Activated naive CD8-positive, alpha-beta T cell treated with anti-CD3 and anti-CD28 coated beads, Interleukin-2, amount 10 ng/mL, durations not matched to agents 7 days and 5 days (primary cell): ENCODE results near the gene GJC2. TPM values are rescaled to one million over a fixed set of nuclear protein-coding genes. Genes with fewer than 3 reads are reported as not detected.
"Not testable (repeated sequence)": the region's sequence is repeated elsewhere in the genome, so short reads cannot be mapped to it uniquely, and the experiment has no call there.

Experiments
- ATAC-seq: fragments of 150-1000 bp; cut with Tn5 transposase; one replicate; pipeline ENCODE4 v1.10.0; 2021; ENCODE audit warnings: low read depth, moderate library complexity
- POLR2A ChIA-PET: fragments of 350-600 bp; sonication (Branson Sonifier 250); formaldehyde crosslinking; loops from one replicate; lab custom pipeline; 2021; ENCODE audit warnings: antibody characterized with exemption; lab: Charles Lee
- DNase-seq: peaks from one replicate; pipeline ENCODE4 v3.0.0; 2021
- H3K27ac Mint-ChIP-seq: one replicate; pipeline ENCODE4 v1.8.0; 2022; ENCODE audit warnings: mild to moderate bottlenecking, mixed read lengths
- H3K27me3 Mint-ChIP-seq: one replicate; pipeline ENCODE4 v1.8.0; 2022; ENCODE audit warnings: mild to moderate bottlenecking, moderate library complexity, mixed read lengths
- H3K36me3 Mint-ChIP-seq: one replicate; pipeline ENCODE4 v1.8.0; 2021; ENCODE audit warnings: mild to moderate bottlenecking, mixed read lengths
- H3K4me1 Mint-ChIP-seq: one replicate; pipeline ENCODE4 v1.8.0; 2021; ENCODE audit warnings: mixed read lengths
- H3K4me3 Mint-ChIP-seq: one replicate; pipeline ENCODE4 v1.8.0; 2022; ENCODE audit warnings: mild to moderate bottlenecking, moderate library complexity, mixed read lengths
- H3K9me3 Mint-ChIP-seq: one replicate; pipeline ENCODE4 v1.8.0; 2021; ENCODE audit warnings: mixed read lengths
- total RNA-seq, 2 experiments: library from RNA; stranded (reverse); gene quantifications; one replicate each; pipeline ENCODE4 v1.2.3, GENCODE V29; 2021

Gene GJC2
- total RNA-seq, 2 experiments from 2014 or later = 6.2 to 7.7 TPM

DNA sequence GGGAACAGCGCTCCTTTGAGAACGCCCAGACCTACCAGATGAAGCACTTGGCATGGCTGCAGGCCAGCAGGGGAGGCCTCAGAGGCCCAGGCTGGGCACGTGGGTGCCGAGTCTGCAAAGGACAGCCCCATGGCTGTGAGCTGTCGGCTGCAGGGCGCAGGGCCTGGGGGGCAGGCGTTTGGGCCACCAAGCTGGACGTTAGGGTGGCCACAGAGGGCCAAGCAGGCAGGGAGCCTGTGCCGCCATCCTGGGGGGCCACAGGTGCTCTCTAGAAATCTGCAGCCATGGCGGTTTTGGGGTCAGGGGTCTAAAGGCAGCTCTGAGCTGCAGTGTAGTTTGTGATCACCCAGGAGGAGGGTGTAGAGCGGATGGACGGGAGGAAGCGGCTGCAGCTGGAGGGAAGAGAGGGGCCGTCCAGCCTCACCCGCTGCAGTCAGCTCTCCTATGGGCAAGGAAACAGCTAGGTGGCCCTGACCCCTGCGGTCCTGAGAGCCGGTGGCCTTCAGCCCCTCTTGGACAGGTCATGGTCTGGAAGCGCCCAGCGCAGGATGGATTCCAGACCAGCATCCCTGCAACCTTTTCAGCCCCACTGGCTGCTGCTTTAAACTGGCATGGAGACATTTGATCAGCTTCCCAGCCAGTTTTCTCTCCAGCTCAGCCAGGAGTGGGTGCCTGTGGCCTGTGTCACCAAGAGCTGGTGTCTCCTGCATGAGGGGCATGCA is 26.9 kb downstream of the GJC2 start:
- peaks cover 2% of the 10 kb centered on the region for H3K4me1 Mint-ChIP-seq
- H3K4me3 Mint-ChIP-seq = no peak overlapping the region
- ATAC-seq (no peak), DNase-seq (no peak)
- H3K27ac Mint-ChIP-seq = no peak overlapping the region
- H3K36me3 Mint-ChIP-seq = no peaks in the 10 kb centered on the region
- POLR2A ChIA-PET = no interaction called here
- H3K27me3 Mint-ChIP-seq = no peaks in the 10 kb centered on the region
- H3K9me3 Mint-ChIP-seq = no peaks in the 10 kb centered on the region

- Mint-ChIP-seq H3K27ac (no peak overlapping the region), H3K9me3 (no peaks in the 10 kb centered on the region), H3K4me3 (no peak overlapping the region), H3K36me3 (no peaks in the 10 kb centered on the region), H3K27me3 (no peaks in the 10 kb centered on the region), H3K4me1 (peaks cover 2% of the 10 kb centered on the region)
- DNase-seq (no peak), ATAC-seq (no peak)
- POLR2A ChIA-PET = interaction anchor here (0.7 kb wide), 1 partner anchor 67 kb away, joined by 5 read pairs; no protein-coding TSS in a partner anchor
Observed at GRCh38 chr1:228177183-228177475, 27.4 kb downstream of the GJC2 start.

DNA sequence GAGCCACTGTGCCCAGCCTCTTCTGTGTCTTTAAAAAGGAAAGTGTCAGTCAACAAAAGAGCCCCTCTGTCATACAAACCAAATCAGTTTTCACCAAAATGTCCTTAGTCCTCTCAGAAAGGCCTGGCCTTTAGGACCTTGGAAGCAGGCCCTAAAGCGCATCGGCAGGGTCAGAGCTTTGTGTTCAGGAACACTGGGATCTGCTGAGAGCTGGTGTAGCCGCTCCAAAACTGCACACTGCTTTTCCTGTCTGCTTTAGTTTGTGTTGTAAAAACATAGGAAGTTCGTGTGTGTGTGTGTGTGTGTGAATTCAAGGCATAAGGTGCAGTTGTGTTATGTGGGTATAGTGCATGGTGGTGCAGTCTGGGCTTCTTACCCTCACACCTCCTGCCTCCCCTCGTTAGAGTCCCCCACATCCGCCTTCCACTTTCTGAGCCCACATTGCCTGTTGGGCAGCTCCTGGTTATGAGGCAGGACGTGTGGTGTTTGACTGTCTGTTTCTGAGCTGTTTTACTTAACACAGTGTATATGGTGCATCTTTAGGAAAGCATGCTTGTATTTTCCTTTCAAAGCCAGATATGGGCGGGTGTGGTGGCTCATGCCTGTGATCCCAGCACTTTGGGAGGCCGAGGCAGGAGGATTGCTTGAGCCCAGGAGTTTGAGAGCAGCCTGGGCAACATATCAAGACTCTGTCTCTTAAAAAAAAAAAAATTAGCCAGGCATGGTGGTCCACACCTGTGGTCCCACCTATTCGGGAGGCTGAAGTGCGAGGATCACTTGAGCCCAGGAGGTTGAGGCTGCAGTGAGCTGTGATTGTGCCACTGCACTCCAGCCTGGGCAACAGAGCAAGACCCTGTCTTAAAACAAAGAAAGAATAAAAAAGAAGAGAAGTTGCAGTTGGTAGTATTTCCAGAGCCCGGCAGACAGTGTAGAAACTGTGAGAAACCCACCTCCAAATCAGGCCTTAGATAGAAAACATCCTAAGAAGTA is 28.3 kb downstream of the GJC2 start:
- DNase-seq = no peak
- Mint-ChIP-seq H3K4me3 (no peak overlapping the region), H3K36me3 (no peaks in the 10 kb centered on the region), H3K4me1 (peaks cover 2% of the 10 kb centered on the region), H3K27ac (no peak overlapping the region), H3K27me3 (no peaks in the 10 kb centered on the region), H3K9me3 (no peaks in the 10 kb centered on the region)
- no peak for ATAC-seq
- POLR2A ChIA-PET = interaction anchor here (0.7 kb wide), 1 partner anchor 66 kb away, joined by 5 read pairs; no protein-coding TSS in a partner anchor

DNA sequence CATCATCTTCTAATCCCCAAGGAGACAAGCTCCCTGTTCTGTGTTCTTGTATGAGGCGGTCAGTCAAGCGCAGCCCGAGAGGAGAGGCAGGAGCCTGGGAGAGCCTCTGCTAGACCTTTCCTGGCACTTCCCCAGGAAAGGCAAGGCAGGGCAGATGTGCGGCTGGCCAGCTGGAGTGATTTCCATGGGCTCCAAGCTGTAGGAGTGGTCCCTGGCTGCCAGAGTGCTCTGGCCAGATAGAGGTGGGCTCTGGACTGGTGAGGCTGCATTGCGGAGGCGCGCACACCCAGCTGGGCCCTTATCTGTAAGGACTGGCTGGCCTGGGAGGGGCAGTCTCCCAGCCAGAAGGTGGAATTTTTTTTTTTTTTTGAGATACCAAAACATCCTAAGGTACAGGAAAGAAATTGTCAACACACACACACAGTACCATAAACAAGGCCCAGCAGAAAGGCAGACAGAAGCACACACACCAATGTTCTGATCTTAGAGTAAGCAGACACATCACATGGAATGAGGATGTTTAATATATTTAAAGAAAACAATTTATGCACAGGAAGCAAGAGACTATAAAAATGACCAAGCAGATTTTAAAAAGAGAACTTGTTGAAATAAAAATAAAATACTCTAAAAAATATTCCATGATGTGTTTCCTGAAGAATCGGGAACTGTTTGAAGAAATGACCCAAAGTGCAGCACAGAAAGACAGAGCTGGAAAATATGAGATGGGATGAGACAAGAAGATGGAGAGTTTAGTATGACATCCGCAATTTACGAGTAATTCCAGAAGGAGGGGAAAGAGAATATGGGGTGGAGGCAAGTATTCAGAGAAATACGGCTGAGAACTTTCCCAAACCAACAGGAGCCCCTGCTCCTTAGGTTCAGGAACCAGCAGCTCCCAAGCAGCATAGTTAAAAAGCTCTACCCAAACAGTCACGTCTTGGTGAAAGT is 29.3 kb downstream of the GJC2 start:
- POLR2A ChIA-PET = no interaction called here
- peaks cover 2% of the 10 kb centered on the region for H3K4me1 Mint-ChIP-seq
- H3K27ac Mint-ChIP-seq = no peak overlapping the region
- no peak overlapping the region for H3K4me3 Mint-ChIP-seq
- H3K27me3 Mint-ChIP-seq = no peaks in the 10 kb centered on the region
- no peaks in the 10 kb centered on the region for H3K36me3 Mint-ChIP-seq
- no peaks in the 10 kb centered on the region for H3K9me3 Mint-ChIP-seq
- ATAC-seq = no peak
- DNase-seq = no peak

- POLR2A ChIA-PET = interaction anchor here (1.2 kb wide), 1 partner anchor 9 kb away, joined by 4 read pairs; no protein-coding TSS in a partner anchor
- H3K27ac Mint-ChIP-seq = no peak overlapping the region
- H3K27me3 Mint-ChIP-seq = no peaks in the 10 kb centered on the region
- H3K36me3 Mint-ChIP-seq = no peaks in the 10 kb centered on the region
- no peak overlapping the region for H3K4me3 Mint-ChIP-seq
- no peak for ATAC-seq
- peaks cover 3% of the 10 kb centered on the region for H3K4me1 Mint-ChIP-seq
- no peak for DNase-seq
- no peaks in the 10 kb centered on the region for H3K9me3 Mint-ChIP-seq
Observed at GRCh38 chr1:228180271-228180958, 30.7 kb downstream of the GJC2 start.

DNA sequence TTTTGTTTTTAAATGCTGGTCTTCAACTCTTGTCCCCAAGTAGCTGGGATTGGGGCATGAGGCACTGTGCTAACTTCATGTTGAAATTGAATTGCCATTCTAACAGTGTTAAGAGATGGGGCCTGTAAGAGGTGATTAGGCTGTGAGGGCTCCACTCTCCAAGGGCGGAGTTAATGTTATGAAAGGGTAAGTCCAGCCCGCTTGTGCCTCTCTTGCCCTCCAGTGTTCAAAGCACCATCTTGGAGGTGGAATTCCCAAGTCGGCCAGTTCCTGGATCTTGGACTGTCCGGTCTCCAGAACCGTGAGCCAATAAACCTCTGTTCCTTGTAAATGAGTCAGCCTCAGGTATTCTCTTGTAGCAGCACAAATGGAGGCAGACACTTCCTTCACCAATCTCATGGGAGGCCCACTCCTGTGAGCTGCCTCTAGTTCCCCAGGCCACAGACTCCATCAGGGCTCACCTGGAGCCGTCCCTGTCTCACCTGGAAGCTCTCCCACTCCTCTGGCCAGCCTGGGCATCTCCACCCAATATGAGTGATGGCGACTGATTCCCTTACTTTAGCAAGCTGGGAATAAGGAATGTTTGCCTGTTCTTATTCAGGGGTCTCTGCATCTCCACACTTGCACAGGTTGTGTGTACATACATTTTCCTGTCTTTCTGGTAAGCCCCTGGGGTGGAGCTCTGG is 31.4 kb downstream of the GJC2 start:
- ATAC-seq (no peak), DNase-seq (no peak)
- no peaks in the 10 kb centered on the region for H3K27me3 Mint-ChIP-seq
- no peak overlapping the region for H3K4me3 Mint-ChIP-seq
- no peaks in the 10 kb centered on the region for H3K36me3 Mint-ChIP-seq
- H3K9me3 Mint-ChIP-seq = no peaks in the 10 kb centered on the region
- peaks cover 7% of the 10 kb centered on the region for H3K4me1 Mint-ChIP-seq
- POLR2A ChIA-PET = interaction anchor here (1.2 kb wide), 1 partner anchor 10 kb away, joined by 4 read pairs; no protein-coding TSS in a partner anchor
- H3K27ac Mint-ChIP-seq = no peak overlapping the region

DNA sequence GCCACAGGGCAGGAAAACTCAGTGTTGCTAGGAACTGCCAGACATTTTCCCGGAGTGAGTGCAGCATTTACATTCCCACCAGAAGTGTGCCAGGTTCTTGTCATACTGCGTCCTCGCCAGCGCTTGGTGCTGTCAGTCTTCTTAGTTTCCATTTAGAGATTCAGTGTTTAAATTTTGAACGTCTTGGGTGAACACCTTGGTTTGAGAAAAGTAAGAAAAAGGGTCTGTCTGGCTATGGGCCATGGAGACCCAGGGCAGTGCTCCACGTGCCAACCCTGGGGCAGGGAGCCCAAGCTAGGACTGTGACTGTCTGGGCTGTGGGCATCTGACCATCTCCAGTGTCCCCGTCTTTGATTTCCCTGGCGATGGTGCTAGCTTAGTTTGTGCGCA is 31.9 kb downstream of the GJC2 start:
- Mint-ChIP-seq H3K4me1 (peaks cover 7% of the 10 kb centered on the region), H3K27ac (no peak overlapping the region), H3K4me3 (no peak overlapping the region), H3K27me3 (no peaks in the 10 kb centered on the region), H3K9me3 (no peaks in the 10 kb centered on the region), H3K36me3 (no peaks in the 10 kb centered on the region)
- no peak for ATAC-seq
- no peak for DNase-seq
- POLR2A ChIA-PET = no interaction called here

- POLR2A ChIA-PET = no interaction called here
- DNase-seq (no peak), ATAC-seq (no peak)
- Mint-ChIP-seq H3K36me3 (no peaks in the 10 kb centered on the region), H3K9me3 (no peaks in the 10 kb centered on the region), H3K27ac (no peak overlapping the region), H3K27me3 (no peaks in the 10 kb centered on the region), H3K4me3 (no peak overlapping the region), H3K4me1 (peaks cover 7% of the 10 kb centered on the region)
Observed at GRCh38 chr1:228182296-228183030, 32.7 kb downstream of the GJC2 start.

DNA sequence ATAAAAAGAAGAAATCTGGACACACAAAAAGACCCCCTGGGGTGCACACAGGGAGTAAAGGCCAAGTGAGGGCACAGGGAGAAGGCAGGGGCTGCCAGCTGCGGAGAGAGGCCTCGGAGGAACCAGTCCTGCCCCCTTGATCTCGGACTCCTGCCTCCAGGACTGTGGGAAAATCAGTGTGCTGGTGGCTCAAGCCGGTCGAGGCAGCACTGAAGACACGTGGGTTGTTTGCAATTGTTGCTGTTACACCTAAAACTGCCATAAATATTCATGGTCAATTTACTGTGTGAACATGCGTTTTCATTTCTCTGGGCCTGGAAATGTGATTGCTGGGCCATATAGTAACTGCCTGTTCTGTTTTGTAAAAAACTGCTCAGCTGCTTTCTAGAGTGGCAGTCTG is 34.4 kb downstream of the GJC2 start:
- H3K4me1 Mint-ChIP-seq = peaks cover 11% of the 10 kb centered on the region
- POLR2A ChIA-PET = no interaction called here
- no peak for ATAC-seq
- no peak for DNase-seq
- no peaks in the 10 kb centered on the region for H3K36me3 Mint-ChIP-seq
- no peaks in the 10 kb centered on the region for H3K27me3 Mint-ChIP-seq
- H3K4me3 Mint-ChIP-seq = no peak overlapping the region
- H3K27ac Mint-ChIP-seq = no peak overlapping the region
- H3K9me3 Mint-ChIP-seq = peaks cover 2% of the 10 kb centered on the region

DNA sequence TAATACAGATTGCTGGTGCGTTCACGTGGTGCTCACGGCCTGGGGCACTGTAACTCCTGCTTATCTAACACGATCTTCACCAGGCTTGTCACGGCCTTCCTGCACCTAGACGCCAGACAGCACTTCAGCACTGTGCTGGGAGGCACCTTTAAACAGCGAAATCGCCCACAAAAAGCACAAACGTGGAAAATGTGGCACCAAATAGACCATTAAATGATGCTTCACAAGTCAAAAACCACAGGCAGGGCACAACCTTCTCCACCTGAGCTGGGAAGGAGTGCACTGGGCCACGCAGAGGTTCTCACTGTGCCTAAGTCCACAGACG is 35.9 kb downstream of the GJC2 start:
- Mint-ChIP-seq H3K9me3 (peaks cover 2% of the 10 kb centered on the region), H3K27me3 (no peaks in the 10 kb centered on the region), H3K36me3 (no peaks in the 10 kb centered on the region), H3K4me1 (peaks cover 13% of the 10 kb centered on the region), H3K27ac (no peak overlapping the region), H3K4me3 (no peak overlapping the region)
- POLR2A ChIA-PET = no interaction called here
- ATAC-seq (peak; percentile 74), DNase-seq (no peak)

- peaks cover 13% of the 10 kb centered on the region for H3K4me1 Mint-ChIP-seq
- not testable (repeated sequence) for ATAC-seq, H3K27me3 Mint-ChIP-seq, H3K4me3 Mint-ChIP-seq, DNase-seq, H3K9me3 Mint-ChIP-seq, H3K27ac Mint-ChIP-seq, H3K36me3 Mint-ChIP-seq
- POLR2A ChIA-PET = interaction anchor here (0.5 kb wide), 1 partner anchor 50 kb away, joined by 3 read pairs; no protein-coding TSS in a partner anchor
Observed at GRCh38 chr1:228188249-228188648, 38.5 kb downstream of the GJC2 start.

DNA sequence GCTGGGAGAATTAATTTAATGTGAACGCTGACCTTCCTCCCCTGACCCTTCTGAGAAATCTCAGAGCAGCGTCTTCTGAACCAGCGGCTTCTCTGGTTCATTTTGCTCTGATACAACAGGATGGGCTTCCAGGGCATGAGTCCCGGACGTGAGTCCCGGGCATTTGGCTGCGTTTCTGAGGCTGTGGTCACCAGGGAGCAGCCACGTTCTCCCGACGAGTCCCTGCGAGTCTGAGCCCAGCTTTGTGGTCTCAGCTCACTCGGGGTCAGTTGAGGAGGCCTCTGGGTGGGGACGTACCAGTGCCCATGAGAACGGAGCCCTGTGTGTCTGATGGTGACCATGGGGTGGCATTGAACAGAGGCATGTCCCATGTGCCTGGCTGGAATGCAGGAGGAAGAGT is 40.5 kb downstream of the GJC2 start:
- Mint-ChIP-seq H3K9me3 (peaks cover 3% of the 10 kb centered on the region), H3K4me3 (no peak overlapping the region), H3K27ac (no peak overlapping the region), H3K36me3 (no peaks in the 10 kb centered on the region), H3K4me1 (peaks cover 13% of the 10 kb centered on the region), H3K27me3 (no peaks in the 10 kb centered on the region)
- no peak for ATAC-seq
- no peak for DNase-seq
- POLR2A ChIA-PET = no interaction called here
